ENCODE data around the gene HOMER1. TPM values are rescaled to one million over a fixed set of nuclear protein-coding genes. Genes with fewer than 3 reads are reported as not detected.
A peak's percentile ranks its signal among the peaks of the same experiment; 100 is the strongest.

The HOMER1 gene
- total and polyA plus RNA-seq, 2 of the 13 experiments (the other 11 are each of a cell fraction or from before 2014, with no cell fraction given): 5.3 to 24.8 TPM

DNA sequence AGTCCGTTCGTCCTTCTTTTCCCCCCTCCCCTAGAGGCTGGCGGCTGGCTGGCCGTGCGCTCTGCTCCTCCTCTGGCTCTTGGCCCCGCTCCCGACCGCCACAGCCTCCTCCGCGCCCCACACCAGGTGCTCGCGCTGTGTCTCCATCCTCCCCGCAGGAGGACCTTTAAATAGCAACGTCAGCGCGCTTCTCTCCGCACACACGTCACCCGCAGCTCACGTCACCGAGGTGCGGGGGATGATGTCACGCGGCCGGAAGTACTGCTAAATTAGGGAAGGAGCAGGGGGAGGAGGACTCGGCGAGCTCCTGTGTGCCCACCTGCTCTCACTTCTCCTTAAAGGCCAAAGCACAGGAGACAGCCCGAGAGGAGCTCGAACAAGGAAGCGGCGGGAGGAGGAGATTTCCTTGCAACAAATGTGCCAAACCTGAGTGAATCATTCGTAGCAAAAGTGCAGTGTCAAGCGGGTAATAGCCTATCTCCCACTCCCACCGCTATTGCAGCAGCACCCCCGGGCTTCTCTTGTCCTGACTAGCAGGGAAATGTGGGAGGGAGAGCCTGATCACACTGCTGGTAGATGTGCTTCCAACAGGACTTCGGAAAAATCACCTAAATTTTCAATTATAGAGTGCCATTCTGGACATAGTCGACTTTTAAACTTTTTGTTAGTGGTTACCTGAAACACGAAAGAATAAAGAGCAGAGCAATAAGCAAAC, 614 bp upstream of the HOMER1 start (continued):
- TF ChIP-seq XRCC5 (optimal IDR thresholded peaks at IDR 0.05; ENCODE audit: low read length) (no peak), FOXJ3 (CRISPR knock-in tag; IDR thresholded peaks at IDR 0.05; ENCODE audit: borderline replicate concordance) (no peak), ZNF709 (CRISPR knock-in tag; IDR thresholded peaks at IDR 0.05) (peak; percentile 1; the same call in 1 of the 2 replicates), ZFP90 (CRISPR knock-in tag; IDR thresholded peaks at IDR 0.05; ENCODE audit: borderline replicate concordance) (no peak; the same call in 1 of the 2 replicates), NFE2L2 (IDR thresholded peaks at IDR 0.05; ENCODE audit: low read length) (no peak), ZNF3 (CRISPR knock-in tag; IDR thresholded peaks at IDR 0.05) (no peak), ZFX (CRISPR knock-in tag; IDR thresholded peaks at IDR 0.05; ENCODE audit: low read depth) (peak; percentile 78), ZNF136 (CRISPR knock-in tag; IDR thresholded peaks at IDR 0.05; ENCODE audit: low read depth) (0 out of 2 replicates have a peak, but pooled peaks have one; percentile 36), HOXA5 (CRISPR knock-in tag; IDR thresholded peaks at IDR 0.05) (peak; percentile 59; the same call in 1 of the 2 replicates), GLMP (CRISPR knock-in tag; IDR thresholded peaks at IDR 0.05; ENCODE audit: borderline replicate concordance) (no peak), KDM4B (CRISPR knock-in tag; IDR thresholded peaks at IDR 0.05) (peak; percentile 29; the same call in 1 of the 2 replicates), ZBTB38 (CRISPR knock-in tag; IDR thresholded peaks at IDR 0.05) (peak; percentile 80), SNAPC2 (CRISPR knock-in tag; IDR thresholded peaks at IDR 0.05) (no peak), NFKBIZ (CRISPR knock-in tag; IDR thresholded peaks at IDR 0.05) (no peak), ZNF883 (CRISPR knock-in tag; IDR thresholded peaks at IDR 0.05; ENCODE audit: not compliant biosample characterization) (peak; percentile 1), ZNF550 (CRISPR knock-in tag; IDR thresholded peaks at IDR 0.05; ENCODE audit: borderline replicate concordance) (peak; percentile 34; the same call in 1 of the 2 replicates), TMF1 (CRISPR knock-in tag; IDR thresholded peaks at IDR 0.05; ENCODE audit: low read depth) (no peak), ZNF343 (CRISPR knock-in tag; IDR thresholded peaks at IDR 0.05) (no peak), FOXK2 (IDR thresholded peaks at IDR 0.05) (no peak), DNMT3B (CRISPR knock-in tag; conservative IDR thresholded peaks at IDR 0.05) (no peak; the same call in 1 of the 2 replicates), HMGA1 (CRISPR knock-in tag; conservative IDR thresholded peaks at IDR 0.05) (no peak), HNRNPH1 (optimal IDR thresholded peaks at IDR 0.05; ENCODE audit: low read depth, low read length) (no peak)
